Adrenal gland (tissue), 12 donors: ENCODE data around the gene COL18A1. TPM values are rescaled to one million over a fixed set of nuclear protein-coding genes. Genes with fewer than 3 reads are reported as not detected.
A peak's percentile ranks its signal among the peaks of the same experiment; 100 is the strongest.

Source experiments
- DNase-seq, 7 donors: peaks; one replicate each; pipeline ENCODE4 v3.0.0-alpha.2; 2019 to 2020
- H3K27ac ChIP-seq, 5 donors: fragments of 200-600 bp; sonication (generic) in 4 of 5; 1 replicate in 3 of 5; 2 replicates in 2 of 5; pipeline versions ENCODE4 v1.5.1 to v1.8.0; 2016 to 2020; ENCODE audit warnings: mild to moderate bottlenecking in 1 of 5
- H3K27me3 ChIP-seq: fragments of 200-600 bp; 2 replicates; pipeline ENCODE4 v1.8.0; 2021
- H3K36me3 ChIP-seq, 2 donors: fragments of 200-600 bp; replicated peaks in 1 of 2; 1 replicate in 1 of 2; 2 replicates in 1 of 2; pipeline versions ENCODE4 v1.5.1 to v1.8.0; 2018 to 2022
- H3K4me1 ChIP-seq, 2 donors: fragments of 200-600 bp; replicated peaks in 1 of 2; 1 replicate in 1 of 2; 2 replicates in 1 of 2; pipeline versions ENCODE4 v1.5.1 to v1.8.0; 2018 to 2021
- H3K4me3 ChIP-seq, 4 donors: fragments of 200-600 bp; sonication (generic) in 3 of 4; one replicate each; pipeline ENCODE4 v1.5.1; 2016 to 2018
- H3K9me3 ChIP-seq, 3 donors: fragments of 200-600 bp; sonication (generic) in 1 of 3; replicated peaks in 1 of 3; 1 replicate in 2 of 3; 2 replicates in 1 of 3; pipeline versions ENCODE4 v1.5.1 to v1.8.0; 2016 to 2021
- POLR2A ChIP-seq, 2 donors: fragments of 450-650 bp; IDR thresholded peaks; one replicate each; pipeline ENCODE4 v1.6.1; 2017; ENCODE audit warnings: antibody characterized with exemption in 2 of 2, mild to moderate bottlenecking in 2 of 2, moderate library complexity in 1 of 2
- WGBS, 4 donors: extraction: QIAGEN DNeasy Blood & Tissue Kit in 2 of 4; methylation state at CpG; one replicate each; pipeline versions ENCODE4 v1.1.5 to v1.1.7; 2013 to 2017; 5-methylcytosine and 5-hydroxymethylcytosine counted together
- intact Hi-C, 2 donors: fragments of 100-400 bp; cut with DNase I; formaldehyde crosslinking; loops; one replicate each; pipeline versions ENCODE4 v1.14.1 to v1.15.0; 2022 to 2023
- polyA plus RNA-seq, 3 donors: library from polyadenylated mRNA; stranded (reverse); fragments of 200-250 nt in 2 of 3; fragments of 350-450 nt in 1 of 3; fragmentation: Illumina TruSeq in 1 of 3; extraction: RNeasy Lipid Tissue Mini Kit (QIAGEN cat#74804) in 1 of 3; gene quantifications; one replicate each; pipeline ENCODE4 v1.2.3, GENCODE V29; 2013 to 2014
- total RNA-seq, 9 donors: library from RNA; depleted of rRNA in 4 of 9; stranded (reverse); fragments of >200 nt in 4 of 9; fragments of 120-200 nt in 1 of 9; fragmentation: NEBNext Ultra II Directional in 1 of 9; extraction: Animal tissue kit (Norgen Biotek cat#: 25700) in 1 of 9; gene quantifications; one replicate each; pipeline versions ENCODE4 v1.1.0 to v1.2.4, GENCODE V29; 2013 to 2023
- TF ChIP-seq, protein P1 (sequence below), 6 experiments: fragments of 450-650 bp in 4 of 6; fragments of 200-600 bp in 2 of 6; sonication (generic) in 1 of 6; IDR thresholded peaks; 1 replicate in 5 of 6; 2 replicates in 1 of 6; pipeline versions ENCODE4 v1.5.1 to v1.8.0; 2016 to 2021; ENCODE audit warnings: antibody characterized with exemption in 6 of 6, mild to moderate bottlenecking in 2 of 6, moderate library complexity in 1 of 6
- donor health status: healthy with polysubstance abuse.
- donor health status: Bipolar disorder and iron deficiency.
- donor health status: DM: yes; HTN: yes; CAD: no.
- donor health status: DM: no; HTN: no; CAD: no.
- donor health status: DM: no; HTN: no; CAD: no.
- donor health status: DM: yes; HTN: yes; CAD: no.

The COL18A1 gene
- total and polyA plus RNA-seq, 12 donors = 10.9 to 244 (median 141) TPM

DNA sequence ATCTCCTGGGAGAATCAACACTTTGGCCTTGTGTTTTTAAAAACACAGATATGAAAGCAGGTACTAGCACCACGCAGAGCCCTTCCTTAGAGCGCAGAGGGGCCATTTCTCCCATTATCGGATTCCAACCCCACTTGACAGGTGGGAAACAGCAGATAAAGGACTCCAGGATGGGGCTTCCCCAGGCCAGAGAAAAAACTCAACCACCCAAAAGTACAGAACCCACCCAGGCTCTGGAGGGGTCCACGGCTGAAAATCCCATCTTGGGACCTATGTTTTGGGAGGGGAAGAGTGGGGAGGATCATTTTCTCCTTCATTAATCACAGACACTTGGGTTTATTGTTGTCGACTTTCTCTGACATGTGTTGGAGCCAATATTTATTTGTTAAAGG is 27.1 kb upstream of the COL18A1 start:
- no peaks in the 10 kb centered on the region for H3K36me3 ChIP-seq
- no peak for DNase-seq
- H3K4me3 ChIP-seq = no peak overlapping the region
- intact Hi-C loops = no loop called here
- H3K27ac ChIP-seq = no peak overlapping the region
- 69 to 78% (median 76%) methylated on average over 5 of the region's 5 CpGs for WGBS, 4 donors
- no peaks in the 10 kb centered on the region for H3K4me1 ChIP-seq
- H3K27me3 ChIP-seq = no peaks in the 10 kb centered on the region
- no peaks in the 10 kb centered on the region for H3K9me3 ChIP-seq
- TF ChIP-seq, protein P1, sequence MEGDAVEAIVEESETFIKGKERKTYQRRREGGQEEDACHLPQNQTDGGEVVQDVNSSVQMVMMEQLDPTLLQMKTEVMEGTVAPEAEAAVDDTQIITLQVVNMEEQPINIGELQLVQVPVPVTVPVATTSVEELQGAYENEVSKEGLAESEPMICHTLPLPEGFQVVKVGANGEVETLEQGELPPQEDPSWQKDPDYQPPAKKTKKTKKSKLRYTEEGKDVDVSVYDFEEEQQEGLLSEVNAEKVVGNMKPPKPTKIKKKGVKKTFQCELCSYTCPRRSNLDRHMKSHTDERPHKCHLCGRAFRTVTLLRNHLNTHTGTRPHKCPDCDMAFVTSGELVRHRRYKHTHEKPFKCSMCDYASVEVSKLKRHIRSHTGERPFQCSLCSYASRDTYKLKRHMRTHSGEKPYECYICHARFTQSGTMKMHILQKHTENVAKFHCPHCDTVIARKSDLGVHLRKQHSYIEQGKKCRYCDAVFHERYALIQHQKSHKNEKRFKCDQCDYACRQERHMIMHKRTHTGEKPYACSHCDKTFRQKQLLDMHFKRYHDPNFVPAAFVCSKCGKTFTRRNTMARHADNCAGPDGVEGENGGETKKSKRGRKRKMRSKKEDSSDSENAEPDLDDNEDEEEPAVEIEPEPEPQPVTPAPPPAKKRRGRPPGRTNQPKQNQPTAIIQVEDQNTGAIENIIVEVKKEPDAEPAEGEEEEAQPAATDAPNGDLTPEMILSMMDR (IDR thresholded peaks at IDR 0.05) = no peak
- no peak for TF ChIP-seq POLR2A (IDR thresholded peaks at IDR 0.05)

DNA sequence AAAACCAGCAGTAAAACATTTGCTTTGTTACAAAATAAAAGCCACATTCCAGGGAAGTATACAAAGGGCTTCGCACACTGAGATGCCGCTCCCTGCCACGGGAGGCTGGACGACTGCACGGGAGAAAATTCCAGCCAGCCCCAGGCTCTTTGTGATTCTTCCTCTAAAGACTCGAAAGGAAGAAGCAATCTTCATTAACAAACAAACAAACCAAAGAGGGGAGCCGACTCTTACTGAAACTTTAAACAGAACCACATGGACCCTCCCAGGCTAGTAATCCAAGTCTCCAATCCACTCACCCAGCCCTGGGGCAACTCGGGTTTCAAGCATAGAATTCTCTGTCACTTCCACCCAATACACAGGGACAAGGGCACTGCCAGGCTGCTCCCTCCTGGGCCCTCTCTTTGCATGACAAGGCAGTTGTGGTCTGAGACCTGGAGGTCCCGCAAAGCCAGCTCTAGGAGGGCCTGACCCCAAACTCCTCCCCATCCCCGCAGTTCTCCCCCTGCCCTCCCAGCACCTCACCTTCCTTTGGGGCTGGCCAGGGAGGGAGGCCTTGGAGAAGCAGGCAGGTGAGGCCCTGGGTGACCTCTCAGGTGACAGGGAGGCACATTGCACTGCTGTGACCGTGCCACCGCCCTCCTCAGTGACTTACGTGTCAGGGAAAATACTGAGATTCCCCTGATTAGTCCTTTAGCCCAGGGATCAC is 26.6 kb upstream of the COL18A1 start:
- DNase-seq = peak in 3 of 7 donors; percentile 4 to 8 (median 7)
- H3K9me3 ChIP-seq = no peaks in the 10 kb centered on the region
- WGBS, 4 donors = 65 to 75% (median 72%) methylated on average over 10 to 13 of the region's 13 CpGs
- no peaks in the 10 kb centered on the region for H3K27me3 ChIP-seq
- H3K4me1 ChIP-seq = no peaks in the 10 kb centered on the region
- no peak overlapping the region for H3K4me3 ChIP-seq
- TF ChIP-seq POLR2A (IDR thresholded peaks at IDR 0.05) = no peak
- TF ChIP-seq, protein P1 (IDR thresholded peaks at IDR 0.05) = no peak
- no peak overlapping the region for H3K27ac ChIP-seq
- intact Hi-C loops = no loop called here
- no peaks in the 10 kb centered on the region for H3K36me3 ChIP-seq

DNA sequence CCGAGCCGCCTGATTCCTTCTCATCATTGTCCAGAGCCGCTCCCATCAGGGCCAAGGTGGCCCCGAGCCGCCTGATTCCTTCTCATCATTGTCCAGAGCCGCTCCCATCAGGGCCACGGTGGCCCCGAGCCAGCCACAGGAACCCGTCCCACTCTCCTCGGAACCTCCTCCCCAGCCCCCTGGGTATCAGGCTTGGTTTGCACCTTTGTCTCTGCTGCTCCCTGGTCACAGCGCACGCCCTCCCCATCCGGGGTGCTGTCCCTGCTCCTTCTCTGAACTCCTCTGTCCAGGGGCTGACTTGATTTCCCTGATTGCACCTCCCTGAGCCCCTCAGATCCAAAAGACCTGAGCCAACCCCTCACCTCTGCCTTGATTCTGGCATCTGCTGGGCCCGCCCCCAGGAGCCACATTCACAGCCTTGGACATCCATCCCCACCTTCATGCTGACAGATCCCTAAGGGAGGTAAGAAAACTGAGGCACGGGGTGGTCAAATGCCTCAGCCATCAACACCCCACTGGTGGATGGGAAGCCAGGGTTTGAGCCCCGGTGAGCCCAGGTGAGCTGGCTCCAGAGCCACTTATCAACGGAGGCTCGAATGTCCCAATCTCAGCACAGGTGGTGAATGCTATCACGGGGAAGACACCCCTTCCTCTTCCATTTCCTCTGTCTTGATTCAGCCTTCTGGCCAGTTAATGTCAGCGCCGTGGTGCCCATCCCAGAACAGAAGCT is 25.6 kb upstream of the COL18A1 start:
- WGBS, 4 donors = 75 to 83% (median 81%) methylated on average over 16 to 18 of the region's 21 CpGs
- H3K9me3 ChIP-seq = no peaks in the 10 kb centered on the region
- H3K4me3 ChIP-seq = no peak overlapping the region
- no peaks in the 10 kb centered on the region for H3K27me3 ChIP-seq
- no peaks in the 10 kb centered on the region for H3K36me3 ChIP-seq
- H3K4me1 ChIP-seq = no peaks in the 10 kb centered on the region
- H3K27ac ChIP-seq = no peak overlapping the region
- TF ChIP-seq POLR2A (IDR thresholded peaks at IDR 0.05) = no peak
- TF ChIP-seq, protein P1 (IDR thresholded peaks at IDR 0.05) = no peak
- DNase-seq = peak in 3 of 7 donors; percentile 3 to 9 (median 8)
- intact Hi-C loops = no loop called here

DNA sequence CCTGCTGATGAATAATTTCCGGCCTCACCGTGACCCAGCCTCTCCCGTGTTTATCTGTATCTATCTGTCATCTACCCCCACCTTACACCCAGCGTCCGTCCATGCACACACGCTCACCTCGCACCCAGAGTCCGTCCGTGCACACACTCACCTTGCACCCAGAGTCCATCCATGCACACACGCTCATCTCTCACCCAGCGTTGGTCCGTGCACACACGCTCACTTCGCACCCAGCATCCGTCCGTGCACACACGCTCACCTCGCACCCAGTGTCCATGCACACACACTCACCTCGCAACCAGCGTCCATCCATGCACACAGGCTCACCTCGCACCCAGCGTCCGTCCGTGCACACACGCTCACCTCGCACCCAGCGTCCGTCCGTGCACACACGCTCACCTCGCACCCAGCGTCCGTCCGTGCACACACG is 25.0 kb upstream of the COL18A1 start:
- peak in 2 of 7 donors; percentile 6 to 10 for DNase-seq
- H3K4me1 ChIP-seq = no peaks in the 10 kb centered on the region

More for the DNA sequence above, 25.0 kb upstream of the COL18A1 start:
- TF ChIP-seq, protein P1 (IDR thresholded peaks at IDR 0.05) = no peak
- no peak for TF ChIP-seq POLR2A (IDR thresholded peaks at IDR 0.05)
- no peaks in the 10 kb centered on the region for H3K27me3 ChIP-seq
- WGBS, 4 donors = 81 to 91% (median 87%) methylated on average over 19 to 33 of the region's 35 CpGs
- H3K9me3 ChIP-seq = no peaks in the 10 kb centered on the region
- no peak overlapping the region for H3K4me3 ChIP-seq
- no peak overlapping the region for H3K27ac ChIP-seq
- intact Hi-C loops = no loop called here
- H3K36me3 ChIP-seq = no peaks in the 10 kb centered on the region
